GM12873 (cell line): ENCODE results near the gene CERS1.

Experiments used
- TF ChIP-seq, protein P1 (sequence below): IDR thresholded peaks from 2 replicates; pipeline ENCODE4 v1.5.1; 2012; ENCODE audit warnings: low read depth, mild to moderate bottlenecking, moderate library complexity, low read length, control low read depth; ENCODE audit not compliant: insufficient read depth; ENCODE audit errors: missing control alignments

CERS1 gene

DNA sequence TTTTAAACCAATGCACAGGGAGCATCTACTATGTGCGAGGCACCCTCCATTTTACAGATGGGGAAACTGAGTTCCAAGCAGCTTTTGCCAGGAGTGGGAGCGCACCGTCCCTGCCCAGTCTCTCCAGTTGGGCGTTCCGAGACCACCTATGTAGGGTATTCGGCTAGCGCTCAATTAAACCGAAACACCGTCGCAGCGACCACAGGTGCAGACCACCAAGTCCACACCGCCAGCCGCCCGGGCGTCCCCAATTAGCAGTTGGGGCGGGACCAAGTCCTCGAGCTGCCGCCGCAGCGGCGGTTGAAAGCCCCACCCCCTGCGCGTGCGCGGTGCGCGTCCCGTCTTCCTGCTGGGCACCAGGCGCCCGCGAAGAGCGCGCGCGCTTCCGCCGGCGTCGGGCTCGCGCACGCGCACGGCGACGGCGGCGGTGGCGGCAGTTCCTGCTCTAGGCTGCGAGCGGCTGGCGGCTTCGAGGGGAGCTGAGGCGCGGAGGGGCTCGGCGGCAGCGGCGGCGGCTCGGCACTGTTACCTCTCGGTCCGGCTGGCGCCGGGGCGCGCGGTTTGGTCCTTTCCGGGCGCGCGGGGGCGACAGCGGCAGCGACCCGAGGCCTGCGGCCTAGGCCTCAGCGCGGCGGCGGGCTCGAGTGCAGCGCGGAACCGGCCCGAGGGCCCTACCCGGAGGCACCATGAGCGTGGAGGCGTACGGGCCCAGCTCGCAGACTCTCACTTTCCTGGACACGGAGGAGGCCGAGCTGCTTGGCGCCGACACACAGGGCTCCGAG lies 64.2 kb downstream of the CERS1 start, which contains the start of gene UPF1:
Gene UPF1, plus strand, starts transcription at position 436 of the 782 bp plus-strand sequence. Its CDS starts 251 bp downstream, at position 687.
- TF ChIP-seq, protein P1, sequence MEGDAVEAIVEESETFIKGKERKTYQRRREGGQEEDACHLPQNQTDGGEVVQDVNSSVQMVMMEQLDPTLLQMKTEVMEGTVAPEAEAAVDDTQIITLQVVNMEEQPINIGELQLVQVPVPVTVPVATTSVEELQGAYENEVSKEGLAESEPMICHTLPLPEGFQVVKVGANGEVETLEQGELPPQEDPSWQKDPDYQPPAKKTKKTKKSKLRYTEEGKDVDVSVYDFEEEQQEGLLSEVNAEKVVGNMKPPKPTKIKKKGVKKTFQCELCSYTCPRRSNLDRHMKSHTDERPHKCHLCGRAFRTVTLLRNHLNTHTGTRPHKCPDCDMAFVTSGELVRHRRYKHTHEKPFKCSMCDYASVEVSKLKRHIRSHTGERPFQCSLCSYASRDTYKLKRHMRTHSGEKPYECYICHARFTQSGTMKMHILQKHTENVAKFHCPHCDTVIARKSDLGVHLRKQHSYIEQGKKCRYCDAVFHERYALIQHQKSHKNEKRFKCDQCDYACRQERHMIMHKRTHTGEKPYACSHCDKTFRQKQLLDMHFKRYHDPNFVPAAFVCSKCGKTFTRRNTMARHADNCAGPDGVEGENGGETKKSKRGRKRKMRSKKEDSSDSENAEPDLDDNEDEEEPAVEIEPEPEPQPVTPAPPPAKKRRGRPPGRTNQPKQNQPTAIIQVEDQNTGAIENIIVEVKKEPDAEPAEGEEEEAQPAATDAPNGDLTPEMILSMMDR = peak; percentile 8

DNA sequence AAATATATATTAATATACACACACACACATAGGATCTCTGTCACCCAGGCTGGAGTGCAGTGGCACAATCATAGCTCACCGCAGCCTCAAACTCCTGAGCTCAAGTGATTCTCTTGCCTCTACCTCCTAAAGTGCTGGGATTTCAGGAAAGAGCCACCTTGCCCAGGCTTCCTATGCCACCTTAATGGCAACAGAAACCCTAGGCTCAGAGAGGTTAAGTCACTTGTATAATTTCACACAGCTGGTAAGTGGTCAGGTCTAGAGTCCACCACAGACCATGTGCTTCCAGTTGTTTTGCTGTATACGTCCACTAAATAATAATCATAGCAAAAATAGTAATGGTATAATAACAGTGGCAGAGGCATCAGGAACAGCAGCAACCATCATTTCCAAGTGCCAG lies 65.5 kb downstream of the CERS1 start:
- TF ChIP-seq, protein P1 = no peak

DNA sequence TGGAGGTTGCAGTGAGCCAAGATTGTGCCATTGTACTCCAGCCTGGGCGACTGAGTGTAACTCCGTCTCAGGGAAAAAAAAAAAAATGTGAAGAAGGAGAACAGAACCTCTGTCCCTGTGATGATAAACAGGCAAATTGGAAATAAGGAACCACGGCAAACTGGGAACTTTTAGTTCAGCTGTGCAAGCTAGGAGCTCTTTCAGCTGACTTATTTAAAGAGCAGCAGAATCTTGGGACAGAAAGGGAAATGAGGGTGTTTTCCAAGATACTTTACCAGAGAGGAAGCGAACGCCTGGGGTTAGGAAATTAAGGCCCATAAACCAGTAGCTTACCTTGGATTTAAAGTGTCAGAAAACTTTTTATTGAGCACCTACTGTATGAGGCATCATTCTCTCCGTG lies 67.2 kb downstream of the CERS1 start:
- TF ChIP-seq, protein P1 = no peak
